Choroid plexus epithelial cell (primary cell): ENCODE results near the gene SMIM9.

Experiments
- DNase-seq: peaks from one replicate; pipeline ENCODE4 v3.0.0-alpha.2; 2010; ENCODE audit warnings: low read depth
- H3K4me3 ChIP-seq: 2 replicates; pipeline ENCODE4 v1.5.1; 2011; ENCODE audit warnings: low read depth, mild to moderate bottlenecking, control low read depth, low read length, moderate library complexity
- CTCF ChIP-seq: conservative IDR thresholded peaks from 2 replicates; pipeline ENCODE4 v1.5.1; 2011; ENCODE audit warnings: low read depth, mild to moderate bottlenecking, control low read depth, inconsistent platforms, low read length, moderate library complexity

Gene SMIM9

GRCh38 chrX:154813801-154814200 is 20.7 kb downstream of the SMIM9 start:
- DNase-seq: no peak
- TF ChIP-seq CTCF: no peak

GRCh38 chrX:154812341-154813101 is 21.9 kb downstream of the SMIM9 start:
- no peak for DNase-seq
- no peak for TF ChIP-seq CTCF
- H3K4me3 ChIP-seq: no peak overlapping the region

More at GRCh38 chrX:154813801-154814200, 20.7 kb downstream of the SMIM9 start:
- H3K4me3 ChIP-seq: no peak overlapping the region

- TF ChIP-seq CTCF: no peak
- peak; percentile 25 for DNase-seq
- no peak overlapping the region for H3K4me3 ChIP-seq
These were observed 24.4 kb downstream of the SMIM9 start for GRCh38 chrX:154809939-154810665.

- no peak overlapping the region for H3K4me3 ChIP-seq
- DNase-seq: no peak
- no peak for TF ChIP-seq CTCF
These were observed 27.5 kb downstream of the SMIM9 start for GRCh38 chrX:154806837-154807501.

GRCh38 chrX:154805696-154806091 is 28.8 kb downstream of the SMIM9 start:
- DNase-seq: peak; percentile 61

GRCh38 chrX:154804957-154805695 is 29.3 kb downstream of the SMIM9 start, which contains the start of gene MPP1:
TSS of gene MPP1 (minus strand) at chrX:154805485. CDS start at chrX:154805373, 112 bp downstream.
- peak; percentile 79 for DNase-seq
- H3K4me3 ChIP-seq: peak within 1 kb of the TSS; percentile 76
- TF ChIP-seq CTCF: no peak

More at GRCh38 chrX:154805696-154806091, 28.8 kb downstream of the SMIM9 start:
- TF ChIP-seq CTCF: no peak
- H3K4me3 ChIP-seq: peak overlapping the region; percentile 76
